GM23338 (cell line): Measurements from ENCODE around the gene PRKCD. TPM values are rescaled to one million over a fixed set of nuclear protein-coding genes. Genes with fewer than 3 reads are reported as not detected.

ENCODE experiments used
- ATAC-seq: fragments of 200-7000 bp; cut with Tn5 transposase; 3 replicates; pipeline ENCODE4 v1.9.1; 2020
- DNase-seq: peaks from one replicate; pipeline ENCODE4 v3.0.0-alpha.2; 2015; ENCODE audit warnings: low spot score
- H2AFZ ChIP-seq: fragments of 200-600 bp; sonication (generic); 2 replicates; pipeline ENCODE4 v1.8.0; 2016; ENCODE audit warnings: antibody characterized with exemption, mild to moderate bottlenecking, moderate library complexity
- H3F3A ChIP-seq: fragments of 200-600 bp; sonication (generic); replicated peaks from 2 replicates; pipeline ENCODE4 v1.8.0; 2017; ENCODE audit warnings: antibody characterized with exemption, mixed run types, low read depth
- H3K27ac ChIP-seq: fragments of 200-600 bp; sonication (generic); 2 replicates; pipeline ENCODE4 v1.6.1; 2016; ENCODE audit warnings: low read depth
- H3K27me3 ChIP-seq: fragments of 200-600 bp; sonication (generic); 2 replicates; pipeline ENCODE4 v1.8.0; 2016; ENCODE audit warnings: mild to moderate bottlenecking, mixed run types, moderate library complexity; ENCODE audit not compliant: insufficient read depth
- H3K36me3 ChIP-seq: fragments of 200-600 bp; sonication (generic); 2 replicates; pipeline ENCODE4 v1.8.0; 2016; ENCODE audit warnings: mild to moderate bottlenecking; ENCODE audit not compliant: insufficient read depth
- H3K4me1 ChIP-seq: fragments of 200-600 bp; sonication (generic); 2 replicates; pipeline ENCODE4 v1.8.0; 2016; ENCODE audit warnings: mild to moderate bottlenecking, moderate library complexity; ENCODE audit not compliant: insufficient read depth
- H3K4me2 ChIP-seq: fragments of 200-600 bp; sonication (generic); 2 replicates; pipeline ENCODE4 v1.7.1; 2017; ENCODE audit warnings: mixed run types
- H3K4me3 ChIP-seq: fragments of 200-600 bp; sonication (generic); 2 replicates; pipeline ENCODE4 v1.6.1; 2016; ENCODE audit warnings: mixed run types
- H3K79me2 ChIP-seq: fragments of 200-600 bp; sonication (generic); replicated peaks from 2 replicates; pipeline ENCODE4 v1.8.0; 2017; ENCODE audit warnings: mild to moderate bottlenecking; ENCODE audit not compliant: insufficient read depth
- H3K9me2 ChIP-seq: fragments of 200-600 bp; sonication (generic); 2 replicates; pipeline ENCODE4 v1.8.0; 2017; ENCODE audit not compliant: insufficient read depth
- H4K20me1 ChIP-seq: fragments of 200-600 bp; sonication (generic); replicated peaks from 2 replicates; pipeline ENCODE4 v1.8.0; 2017; ENCODE audit warnings: mild to moderate bottlenecking; ENCODE audit not compliant: insufficient read depth
- H3K27ac Mint-ChIP-seq: 2 replicates; pipeline ENCODE4 v1.8.0; 2020; ENCODE audit warnings: inconsistent platforms, mild to moderate bottlenecking, moderate library complexity, mixed read lengths
- H3K27me3 Mint-ChIP-seq: 3 replicates; pipeline ENCODE4 v1.8.0; 2022; ENCODE audit warnings: low read depth, mild to moderate bottlenecking, moderate library complexity, mixed read lengths, inconsistent platforms; ENCODE audit not compliant: insufficient read depth, poor library complexity
- H3K36me3 Mint-ChIP-seq: 3 replicates; pipeline ENCODE4 v1.8.0; 2021; ENCODE audit warnings: low read depth, mild to moderate bottlenecking, inconsistent platforms, moderate library complexity, mixed read lengths
- H3K4me1 Mint-ChIP-seq: 3 replicates; pipeline ENCODE4 v1.8.0; 2020; ENCODE audit warnings: mild to moderate bottlenecking, inconsistent platforms, mixed read lengths
- H3K4me3 Mint-ChIP-seq: 3 replicates; pipeline ENCODE4 v1.8.0; 2021; ENCODE audit warnings: moderate library complexity, mild to moderate bottlenecking, inconsistent platforms, mixed read lengths
- H3K9me3 Mint-ChIP-seq: 3 replicates; pipeline ENCODE4 v1.8.0; 2020; ENCODE audit warnings: moderate library complexity, mild to moderate bottlenecking, inconsistent platforms, mixed read lengths
- CREB1 ChIP-seq: fragments of 250-450 bp; sonication (Bioruptor Pico); IDR thresholded peaks from 2 replicates; pipeline ENCODE4 v1.5.0; 2020; ENCODE audit warnings: low read depth, mild to moderate bottlenecking, moderate library complexity
- EZH2 ChIP-seq: fragments of 200-600 bp; sonication (generic); IDR thresholded peaks from one replicate; pipeline ENCODE4 v1.8.0; 2017; ENCODE audit warnings: antibody characterized with exemption, mild to moderate bottlenecking, low read depth; ENCODE audit not compliant: unreplicated experiment
- EZH2phosphoT487 ChIP-seq: fragments of 200-600 bp; sonication (generic); IDR thresholded peaks from one replicate; pipeline ENCODE4 v1.8.1; 2018; ENCODE audit warnings: antibody characterized with exemption; ENCODE audit not compliant: unreplicated experiment
- JUNB ChIP-seq: IDR thresholded peaks from one replicate; pipeline ENCODE4 v1.6.1; 2016; ENCODE audit warnings: antibody characterized with exemption; ENCODE audit not compliant: unreplicated experiment
- NANOG ChIP-seq: IDR thresholded peaks from 2 replicates; pipeline ENCODE4 v1.6.1; 2016; ENCODE audit warnings: antibody characterized with exemption, borderline replicate concordance
- POLR2AphosphoS5 ChIP-seq: IDR thresholded peaks from 2 replicates; pipeline ENCODE4 v1.6.1; 2016; ENCODE audit warnings: antibody characterized with exemption, low read depth
- REST ChIP-seq: IDR thresholded peaks from one replicate; pipeline ENCODE4 v1.6.1; 2018; ENCODE audit warnings: antibody characterized with exemption; ENCODE audit not compliant: unreplicated experiment
- STAT1 ChIP-seq: IDR thresholded peaks from one replicate; pipeline ENCODE4 v1.6.1; 2016; ENCODE audit warnings: antibody characterized with exemption; ENCODE audit not compliant: unreplicated experiment
- ZNF114 ChIP-seq: fragments of 250-450 bp; sonication (Bioruptor Pico); IDR thresholded peaks from 2 replicates; pipeline ENCODE4 v1.5.0; 2020; ENCODE audit warnings: mild to moderate bottlenecking, moderate library complexity
- ZNF331 ChIP-seq: fragments of 250-450 bp; sonication (Bioruptor Pico); IDR thresholded peaks from 2 replicates; pipeline ENCODE4 v1.5.0; 2020; ENCODE audit warnings: low read depth, mild to moderate bottlenecking, moderate library complexity
- ZNF462 ChIP-seq: fragments of 250-450 bp; sonication (Bioruptor Pico); IDR thresholded peaks from 2 replicates; pipeline ENCODE4 v1.5.0; 2020; ENCODE audit warnings: mild to moderate bottlenecking, moderate library complexity
- polyA plus RNA-seq: library from polyadenylated mRNA; unstranded; fragments of >200 nt; fragmentation: Nextera tagmentation; extraction: Ambion mirVana; gene quantifications from 2 replicates; pipeline ENCODE4 v1.2.1, GENCODE V29; 2016
- total RNA-seq: library from RNA; depleted of rRNA; stranded (reverse); fragments of >200 nt; shearing (Covaris generic); gene quantifications from 2 replicates; pipeline ENCODE4 v1.2.3, GENCODE V29; 2014
- TF ChIP-seq, protein P1 (sequence below): IDR thresholded peaks from 2 replicates; pipeline ENCODE4 v1.6.1; 2016; ENCODE audit warnings: antibody characterized with exemption
- TF ChIP-seq, protein P2 (sequence below), 2 experiments: fragments of 200-600 bp in 1 of 2; sonication (generic) in 1 of 2; conservative IDR thresholded peaks; 2 replicates each; pipeline versions ENCODE4 v1.5.1 to v1.6.1; 2016 to 2017; ENCODE audit warnings: antibody characterized with exemption in 2 of 2, low read depth in 2 of 2, mild to moderate bottlenecking in 2 of 2, moderate library complexity in 1 of 2

PRKCD gene
- total and polyA plus RNA-seq, 2 experiments from 2014 or later, result 11.3 to 11.8 TPM

GRCh38 chr3:53229171-53229570 lies 68.2 kb downstream of the PRKCD start:
- Mint-ChIP-seq H3K4me1 (peaks cover 3% of the 10 kb centered on the region; the same call in 2 of the 3 replicates), H3K4me3 (no peak overlapping the region), H3K27ac (no peak overlapping the region), H3K9me3 (no peaks in the 10 kb centered on the region), H3K27me3 (peaks cover 34% of the 10 kb centered on the region), H3K36me3 (peaks cover 100% of the 10 kb centered on the region)
- H3K27me3 ChIP-seq, result no peaks in the 10 kb centered on the region
- H4K20me1 ChIP-seq, result peaks cover 69% of the 10 kb centered on the region
- no peaks in the 10 kb centered on the region for H3K4me1 ChIP-seq
- H3K4me2 ChIP-seq, result no peak overlapping the region
- no peak for ATAC-seq
- H3K4me3 ChIP-seq, result no peak overlapping the region
- H3K9me2 ChIP-seq, result no peaks in the 10 kb centered on the region
- DNase-seq, result no peak
- peaks cover 79% of the 10 kb centered on the region for H3K36me3 ChIP-seq
- no peak overlapping the region for H3K27ac ChIP-seq
- no peaks in the 10 kb centered on the region for H3K79me2 ChIP-seq
- H3F3A ChIP-seq, result peaks cover 90% of the 10 kb centered on the region
- TF ChIP-seq REST, result no peak
- no peak for TF ChIP-seq ZNF462 (CRISPR knock-in tag)
- no peak for TF ChIP-seq ZNF331 (CRISPR knock-in tag)
- TF ChIP-seq, protein P1, sequence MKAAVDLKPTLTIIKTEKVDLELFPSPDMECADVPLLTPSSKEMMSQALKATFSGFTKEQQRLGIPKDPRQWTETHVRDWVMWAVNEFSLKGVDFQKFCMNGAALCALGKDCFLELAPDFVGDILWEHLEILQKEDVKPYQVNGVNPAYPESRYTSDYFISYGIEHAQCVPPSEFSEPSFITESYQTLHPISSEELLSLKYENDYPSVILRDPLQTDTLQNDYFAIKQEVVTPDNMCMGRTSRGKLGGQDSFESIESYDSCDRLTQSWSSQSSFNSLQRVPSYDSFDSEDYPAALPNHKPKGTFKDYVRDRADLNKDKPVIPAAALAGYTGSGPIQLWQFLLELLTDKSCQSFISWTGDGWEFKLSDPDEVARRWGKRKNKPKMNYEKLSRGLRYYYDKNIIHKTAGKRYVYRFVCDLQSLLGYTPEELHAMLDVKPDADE, result no peak
- TF ChIP-seq ZNF114, result no peak
- no peak; the same call in 1 of the 2 replicates for TF ChIP-seq POLR2AphosphoS5
- no peak for TF ChIP-seq CREB1
- TF ChIP-seq, protein P2, sequence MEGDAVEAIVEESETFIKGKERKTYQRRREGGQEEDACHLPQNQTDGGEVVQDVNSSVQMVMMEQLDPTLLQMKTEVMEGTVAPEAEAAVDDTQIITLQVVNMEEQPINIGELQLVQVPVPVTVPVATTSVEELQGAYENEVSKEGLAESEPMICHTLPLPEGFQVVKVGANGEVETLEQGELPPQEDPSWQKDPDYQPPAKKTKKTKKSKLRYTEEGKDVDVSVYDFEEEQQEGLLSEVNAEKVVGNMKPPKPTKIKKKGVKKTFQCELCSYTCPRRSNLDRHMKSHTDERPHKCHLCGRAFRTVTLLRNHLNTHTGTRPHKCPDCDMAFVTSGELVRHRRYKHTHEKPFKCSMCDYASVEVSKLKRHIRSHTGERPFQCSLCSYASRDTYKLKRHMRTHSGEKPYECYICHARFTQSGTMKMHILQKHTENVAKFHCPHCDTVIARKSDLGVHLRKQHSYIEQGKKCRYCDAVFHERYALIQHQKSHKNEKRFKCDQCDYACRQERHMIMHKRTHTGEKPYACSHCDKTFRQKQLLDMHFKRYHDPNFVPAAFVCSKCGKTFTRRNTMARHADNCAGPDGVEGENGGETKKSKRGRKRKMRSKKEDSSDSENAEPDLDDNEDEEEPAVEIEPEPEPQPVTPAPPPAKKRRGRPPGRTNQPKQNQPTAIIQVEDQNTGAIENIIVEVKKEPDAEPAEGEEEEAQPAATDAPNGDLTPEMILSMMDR (conservative IDR thresholded peaks at IDR 0.05; ENCODE audit: low read depth in 2 of 2), result no peak
- TF ChIP-seq NANOG, result no peak
- no peak for TF ChIP-seq JUNB
- TF ChIP-seq EZH2, result no peak
- no peak for TF ChIP-seq EZH2phosphoT487
- TF ChIP-seq STAT1, result no peak
- no peak overlapping the region for H2AFZ ChIP-seq
